Prostate gland (tissue), 2 donors: Measurements from ENCODE around the gene MARCHF3. TPM values are rescaled to one million over a fixed set of nuclear protein-coding genes. Genes with fewer than 3 reads are reported as not detected.

ENCODE experiments used
- DNase-seq: peaks from one replicate; pipeline ENCODE4 v3.0.0-alpha.2; 2019; ENCODE audit warnings: low spot score
- H3K27ac ChIP-seq, 2 donors: fragments of 200-600 bp; sonication (generic); 2 replicates each; pipeline ENCODE4 v1.5.1; 2017 to 2019
- H3K27me3 ChIP-seq: fragments of 200-600 bp; sonication (generic); replicated peaks from 2 replicates; pipeline ENCODE4 v1.5.1; 2019; ENCODE audit not compliant: insufficient read depth
- H3K36me3 ChIP-seq, 2 donors: fragments of 200-600 bp; sonication (generic); 1 replicate in 1 of 2; 2 replicates in 1 of 2; pipeline versions ENCODE4 v1.5.1 to v1.8.1; 2017 to 2019
- H3K4me1 ChIP-seq: fragments of 200-600 bp; sonication (generic); replicated peaks from 2 replicates; pipeline ENCODE4 v1.5.1; 2019
- H3K4me3 ChIP-seq, 2 donors: fragments of 200-600 bp; sonication (generic); 2 replicates each; pipeline ENCODE4 v1.5.1; 2017 to 2019
- H3K9me3 ChIP-seq: fragments of 200-600 bp; sonication (generic); 2 replicates; pipeline ENCODE4 v1.5.1; 2017
- CTCF ChIP-seq, 4 experiments: fragments of 200-600 bp in 2 of 4; fragments of 450-650 bp in 2 of 4; sonication (generic) in 2 of 4; IDR thresholded peaks; 1 replicate in 3 of 4; 2 replicates in 1 of 4; pipeline ENCODE4 v1.5.1; 2016 to 2019; ENCODE audit warnings: antibody characterized with exemption in 4 of 4, mild to moderate bottlenecking in 2 of 4, moderate library complexity in 2 of 4
- POLR2A ChIP-seq: fragments of 450-650 bp; IDR thresholded peaks from one replicate; pipeline ENCODE4 v1.6.1; 2016; ENCODE audit warnings: antibody characterized with exemption, mild to moderate bottlenecking
- POLR2AphosphoS5 ChIP-seq: sonication (generic); formaldehyde crosslinking; IDR thresholded peaks from one replicate; pipeline ENCODE4 v1.6.1; 2017; ENCODE audit warnings: antibody characterized with exemption
- WGBS: methylation state at CpG from one replicate; pipeline ENCODE4 v1.1.5; 2018; 5-methylcytosine and 5-hydroxymethylcytosine counted together
- intact Hi-C: fragments of 100-400 bp; cut with DNase I; formaldehyde crosslinking; loops from one replicate; pipeline ENCODE4 v1.14.2; 2022
- total RNA-seq, 2 donors: library from RNA; depleted of rRNA; stranded (reverse); fragments of >200 nt; gene quantifications; one replicate each; pipeline ENCODE4 v1.1.0, GENCODE V29; 2016

Gene MARCHF3
- total RNA-seq, 2 donors from 2014 or later: 1.2 to 21.1 TPM

- no peaks in the 10 kb centered on the region for H3K27me3 ChIP-seq
- H3K36me3 ChIP-seq: no peaks in the 10 kb centered on the region
- TF ChIP-seq POLR2A (no peak), POLR2AphosphoS5 (no peak), CTCF (IDR thresholded peaks at IDR 0.05) (no peak)
- 72% methylated on average over 3 of the region's 3 CpGs for WGBS
- H3K9me3 ChIP-seq: no peaks in the 10 kb centered on the region
- no peak overlapping the region for H3K4me3 ChIP-seq
- no peak overlapping the region for H3K27ac ChIP-seq
- intact Hi-C loops: no loop called here
- DNase-seq: no peak
- no peaks in the 10 kb centered on the region for H3K4me1 ChIP-seq
Observed at GRCh38 chr5:126826619-126827215, 203.6 kb downstream of the MARCHF3 start.

- intact Hi-C loops: no loop called here
- no peaks in the 10 kb centered on the region for H3K9me3 ChIP-seq
- TF ChIP-seq POLR2AphosphoS5 (no peak), POLR2A (no peak), CTCF (IDR thresholded peaks at IDR 0.05) (no peak)
- no peaks in the 10 kb centered on the region for H3K36me3 ChIP-seq
- no peak for DNase-seq
- H3K27me3 ChIP-seq: no peaks in the 10 kb centered on the region
- no peak overlapping the region for H3K4me3 ChIP-seq
- no peaks in the 10 kb centered on the region for H3K4me1 ChIP-seq
- no peak overlapping the region for H3K27ac ChIP-seq
- WGBS: 97% methylated on average over 5 of the region's 5 CpGs
Observed at GRCh38 chr5:126819253-126819652, 211.1 kb downstream of the MARCHF3 start.

- WGBS: 92% methylated on average over 4 of the region's 4 CpGs
Observed at GRCh38 chr5:126818736-126819135, 211.6 kb downstream of the MARCHF3 start.

More at GRCh38 chr5:126818736-126819135, 211.6 kb downstream of the MARCHF3 start:
- intact Hi-C loops: no loop called here
- Histone ChIP-seq H3K4me1 (no peaks in the 10 kb centered on the region), H3K27me3 (no peaks in the 10 kb centered on the region), H3K36me3 (no peaks in the 10 kb centered on the region), H3K9me3 (no peaks in the 10 kb centered on the region), H3K27ac (no peak overlapping the region), H3K4me3 (no peak overlapping the region)
- TF ChIP-seq POLR2AphosphoS5 (no peak), CTCF (IDR thresholded peaks at IDR 0.05) (no peak), POLR2A (no peak)
- no peak for DNase-seq

Other genes with a start within 250 kb of the MARCHF3 start
- gene C5orf63, start 42.9 kb upstream of the MARCHF3 start, total RNA-seq: 10 to 100 TPM in 1 of 2 donors, 1 to 10 TPM in 1; 1.5 to 14.9 TPM